Measurements from ENCODE around the gene FER.
"Not testable (repeated sequence)": the region's sequence is repeated elsewhere in the genome, so short reads cannot be mapped to it uniquely, and the experiment has no call there.

Gene FER

DNA sequence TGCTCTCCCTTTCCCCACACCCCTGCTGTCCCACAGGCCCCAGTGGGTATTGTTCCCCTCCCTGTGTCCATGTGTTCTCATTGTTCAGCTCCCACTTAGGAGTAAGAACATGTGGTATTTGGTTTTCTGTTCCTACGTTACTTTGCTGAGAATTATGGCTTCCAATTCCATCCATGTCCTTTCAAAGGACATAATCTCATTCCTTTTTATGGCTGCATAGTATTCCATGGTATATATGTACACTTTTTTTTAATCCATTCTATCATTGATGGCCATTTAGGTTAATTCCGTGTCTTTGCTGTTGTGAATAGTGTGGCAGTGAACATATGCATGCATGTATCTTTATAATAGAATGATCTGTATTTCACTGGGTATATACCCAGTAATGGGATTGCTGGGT lies 25.6 kb downstream of the FER start:
- in situ Hi-C loops (cut with HindIII; ENCODE audit: low pct_ligation_motif_present, low sequenced_read_pairs) = no loop called here
- H3K27ac ChIP-seq = no peak overlapping the region
- H3K4me3 ChIP-seq (ENCODE audit: low read depth, low read length) = no peak overlapping the region
- no peak for DNase-seq
- no peaks in the 10 kb centered on the region for H3K27me3 ChIP-seq (replicated peaks)
- H3K36me3 ChIP-seq (replicated peaks) = no peaks in the 10 kb centered on the region
- TF ChIP-seq, protein P1, sequence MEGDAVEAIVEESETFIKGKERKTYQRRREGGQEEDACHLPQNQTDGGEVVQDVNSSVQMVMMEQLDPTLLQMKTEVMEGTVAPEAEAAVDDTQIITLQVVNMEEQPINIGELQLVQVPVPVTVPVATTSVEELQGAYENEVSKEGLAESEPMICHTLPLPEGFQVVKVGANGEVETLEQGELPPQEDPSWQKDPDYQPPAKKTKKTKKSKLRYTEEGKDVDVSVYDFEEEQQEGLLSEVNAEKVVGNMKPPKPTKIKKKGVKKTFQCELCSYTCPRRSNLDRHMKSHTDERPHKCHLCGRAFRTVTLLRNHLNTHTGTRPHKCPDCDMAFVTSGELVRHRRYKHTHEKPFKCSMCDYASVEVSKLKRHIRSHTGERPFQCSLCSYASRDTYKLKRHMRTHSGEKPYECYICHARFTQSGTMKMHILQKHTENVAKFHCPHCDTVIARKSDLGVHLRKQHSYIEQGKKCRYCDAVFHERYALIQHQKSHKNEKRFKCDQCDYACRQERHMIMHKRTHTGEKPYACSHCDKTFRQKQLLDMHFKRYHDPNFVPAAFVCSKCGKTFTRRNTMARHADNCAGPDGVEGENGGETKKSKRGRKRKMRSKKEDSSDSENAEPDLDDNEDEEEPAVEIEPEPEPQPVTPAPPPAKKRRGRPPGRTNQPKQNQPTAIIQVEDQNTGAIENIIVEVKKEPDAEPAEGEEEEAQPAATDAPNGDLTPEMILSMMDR (IDR thresholded peaks at IDR 0.05; ENCODE audit: low read depth, low read length, missing control alignments) = no peak

DNA sequence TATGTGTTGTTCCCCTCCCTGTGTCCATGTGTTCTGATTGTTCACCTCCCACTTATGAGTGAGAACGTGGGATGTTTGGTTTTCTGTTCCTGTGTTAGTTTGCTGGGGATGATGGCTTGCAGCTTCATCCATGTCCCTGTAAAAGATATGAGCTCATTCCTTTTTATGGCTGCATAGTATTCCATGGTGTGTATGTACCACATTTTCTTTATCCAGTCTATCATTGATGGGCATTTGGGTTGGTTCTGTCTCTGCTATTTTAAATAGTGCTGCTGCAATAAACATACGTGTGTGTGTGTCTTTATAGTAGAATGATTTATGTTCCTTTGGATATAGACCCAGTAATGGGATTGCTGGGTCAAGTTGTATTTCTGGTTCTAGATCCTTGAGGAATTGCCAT lies 26.4 kb downstream of the FER start:
- H3K27ac ChIP-seq; H3K4me3 ChIP-seq (ENCODE audit: low read depth, low read length); DNase-seq; H3K27me3 ChIP-seq (replicated peaks); H3K36me3 ChIP-seq (replicated peaks); in situ Hi-C loops (cut with HindIII; ENCODE audit: low pct_ligation_motif_present, low sequenced_read_pairs): not testable (repeated sequence)

DNA sequence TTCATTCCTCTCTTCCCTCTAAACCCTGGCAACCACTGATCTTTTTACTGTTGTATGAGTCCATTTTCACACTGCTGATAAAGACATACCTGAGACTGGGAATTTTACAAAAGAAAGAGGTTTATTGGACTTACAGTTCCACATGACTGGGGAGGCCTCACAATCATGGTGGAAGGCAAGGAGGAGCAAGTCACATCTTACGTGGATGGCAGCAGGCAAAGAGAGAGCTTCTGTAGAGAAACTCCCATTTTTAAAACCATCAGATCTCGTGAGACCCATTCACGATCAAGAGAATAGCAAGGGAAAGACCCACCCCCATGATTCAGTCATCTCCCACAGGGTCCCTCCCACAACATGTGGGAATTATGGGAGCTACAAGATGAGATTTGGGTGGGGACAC lies 29.9 kb downstream of the FER start:
- H3K27ac ChIP-seq; H3K36me3 ChIP-seq (replicated peaks); H3K27me3 ChIP-seq (replicated peaks); H3K4me3 ChIP-seq (ENCODE audit: low read depth, low read length); DNase-seq; in situ Hi-C loops (cut with HindIII; ENCODE audit: low pct_ligation_motif_present, low sequenced_read_pairs): not testable (repeated sequence)

DNA sequence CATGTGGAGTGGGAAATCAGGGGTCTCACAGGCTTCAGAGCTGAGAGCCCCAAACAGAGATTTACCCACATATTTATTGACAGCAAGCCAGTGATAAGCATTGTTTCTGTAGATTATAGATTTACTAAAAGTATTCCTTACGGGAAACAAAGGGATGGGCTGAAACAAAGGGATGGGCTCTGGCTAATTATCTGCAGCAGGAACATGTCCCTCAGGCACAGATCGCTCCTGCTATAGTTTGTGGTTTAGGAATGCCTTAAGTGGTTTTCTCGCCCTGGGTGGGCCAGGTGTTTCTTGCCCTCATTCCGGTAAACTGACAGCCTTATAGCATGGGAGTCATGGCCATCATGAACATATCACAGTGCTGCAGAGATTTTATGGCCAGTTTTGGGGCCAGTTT lies 36.9 kb downstream of the FER start:
- in situ Hi-C loops (cut with HindIII; ENCODE audit: low pct_ligation_motif_present, low sequenced_read_pairs); DNase-seq; H3K36me3 ChIP-seq (replicated peaks); H3K27ac ChIP-seq; H3K4me3 ChIP-seq (ENCODE audit: low read depth, low read length); H3K27me3 ChIP-seq (replicated peaks): not testable (repeated sequence)

DNA sequence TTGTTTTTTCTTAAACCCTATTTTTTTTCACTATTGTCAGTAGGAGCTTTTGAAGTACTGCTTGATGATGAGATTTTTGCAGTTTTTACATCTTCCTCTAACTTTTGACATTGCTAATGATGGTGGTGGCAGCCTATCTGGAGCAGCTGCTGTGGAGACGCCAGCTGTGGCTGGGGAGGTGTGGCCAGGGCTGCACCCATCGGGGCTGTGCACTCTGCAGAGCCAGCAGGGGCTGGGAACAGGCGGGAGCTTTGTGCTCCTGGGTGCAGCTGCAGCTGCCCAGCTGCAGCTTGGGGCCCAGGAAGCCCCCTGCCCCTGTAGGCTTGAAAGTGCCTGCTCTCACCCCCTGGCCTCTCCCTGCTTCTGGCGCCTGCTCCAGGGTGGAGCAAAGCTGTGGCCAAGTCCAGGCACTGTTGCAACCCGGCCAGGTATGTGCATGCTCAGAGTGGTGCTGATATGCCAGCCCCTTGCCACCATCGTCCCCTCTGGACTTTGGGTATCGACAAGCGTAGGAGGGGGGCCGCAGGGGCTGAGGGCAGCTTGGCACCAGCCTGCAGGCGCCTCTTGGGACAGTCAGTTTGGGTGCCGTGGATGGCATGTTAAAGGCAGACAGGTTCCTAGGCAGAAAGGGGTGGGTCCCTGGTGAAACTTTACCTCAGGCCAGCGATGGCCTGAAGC lies 39.2 kb downstream of the FER start:
- Histone ChIP-seq H3K27me3 (replicated peaks) (no peaks in the 10 kb centered on the region), H3K27ac (no peak overlapping the region)
- in situ Hi-C loops (cut with HindIII; ENCODE audit: low pct_ligation_motif_present, low sequenced_read_pairs) = no loop called here

DNA sequence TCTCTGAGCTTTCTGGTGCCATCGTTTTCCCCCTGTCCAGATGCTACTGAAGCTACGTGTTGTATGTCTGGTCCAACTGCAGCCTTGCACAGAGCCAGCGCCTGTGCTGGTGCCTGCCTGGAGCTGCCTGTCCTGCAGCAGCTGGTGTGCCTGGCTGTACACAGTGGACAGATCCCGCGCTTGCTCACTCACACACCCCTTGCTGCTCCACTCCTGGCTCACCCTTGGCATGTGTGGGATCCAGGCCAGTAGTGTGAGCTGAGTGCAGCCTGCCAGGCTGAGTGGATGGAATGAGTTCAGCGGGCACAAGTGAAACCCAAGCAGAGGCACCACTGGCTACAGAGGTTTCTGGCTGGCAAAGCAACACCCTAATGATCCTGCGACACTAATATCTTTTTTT lies 40.4 kb downstream of the FER start:
- DNase-seq = no peak
- in situ Hi-C loops (cut with HindIII; ENCODE audit: low pct_ligation_motif_present, low sequenced_read_pairs) = no loop called here
- Histone ChIP-seq H3K27ac (no peak overlapping the region), H3K36me3 (replicated peaks) (no peaks in the 10 kb centered on the region), H3K27me3 (replicated peaks) (no peaks in the 10 kb centered on the region), H3K4me3 (ENCODE audit: low read depth, low read length) (no peak overlapping the region)
- TF ChIP-seq, protein P1 (IDR thresholded peaks at IDR 0.05; ENCODE audit: low read depth, low read length, missing control alignments) = no peak

More for the DNA sequence above, 39.2 kb downstream of the FER start:
- no peak overlapping the region for H3K4me3 ChIP-seq (ENCODE audit: low read depth, low read length)
- TF ChIP-seq, protein P1 (IDR thresholded peaks at IDR 0.05; ENCODE audit: low read depth, low read length, missing control alignments) = no peak
- no peaks in the 10 kb centered on the region for H3K36me3 ChIP-seq (replicated peaks)
- no peak for DNase-seq

DNA sequence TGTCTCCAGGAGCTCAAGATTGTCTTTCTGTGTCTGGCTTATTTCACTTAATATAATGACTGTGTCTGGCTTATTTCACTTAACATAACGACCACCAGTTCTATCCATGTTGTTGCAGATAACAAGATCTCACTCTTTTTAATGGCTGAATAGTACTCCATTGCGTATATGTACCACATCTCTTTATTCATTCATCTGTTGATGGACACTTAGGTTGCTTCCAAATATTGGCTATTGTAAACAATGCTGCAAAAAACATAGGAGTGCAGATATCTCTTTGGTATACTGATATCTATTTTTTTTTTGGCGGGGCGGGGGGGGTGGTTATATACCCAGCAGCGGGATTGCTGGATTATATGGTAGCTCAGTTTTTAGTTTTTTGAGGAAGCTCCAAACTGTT lies 45.5 kb downstream of the FER start:
- DNase-seq = no peak
- Histone ChIP-seq H3K36me3 (replicated peaks) (no peaks in the 10 kb centered on the region), H3K27me3 (replicated peaks) (no peaks in the 10 kb centered on the region), H3K4me3 (ENCODE audit: low read depth, low read length) (no peak overlapping the region), H3K27ac (no peak overlapping the region)
- in situ Hi-C loops (cut with HindIII; ENCODE audit: low pct_ligation_motif_present, low sequenced_read_pairs) = no loop called here
- TF ChIP-seq, protein P1 (IDR thresholded peaks at IDR 0.05; ENCODE audit: low read depth, low read length, missing control alignments) = no peak

DNA sequence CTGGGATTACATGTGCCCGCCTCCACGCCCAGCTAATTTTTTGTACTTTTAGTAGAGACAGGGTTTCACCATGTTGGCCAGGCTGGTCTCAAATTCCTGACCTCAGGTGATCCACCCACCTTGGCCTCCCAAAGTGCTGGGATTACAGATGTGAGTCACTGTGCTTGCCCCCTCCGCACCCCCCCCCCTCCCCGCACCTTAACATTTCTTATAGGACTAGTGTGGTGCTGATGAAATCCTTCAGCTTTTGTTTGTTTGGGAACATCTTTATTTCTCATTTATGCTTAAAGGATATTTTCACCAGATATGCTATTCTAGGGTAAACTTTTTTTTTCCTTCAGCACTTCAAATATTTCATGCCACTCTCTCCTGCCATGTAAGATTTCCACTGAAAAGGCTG lies 46.7 kb downstream of the FER start:
- H3K36me3 ChIP-seq (replicated peaks); in situ Hi-C loops (cut with HindIII; ENCODE audit: low pct_ligation_motif_present, low sequenced_read_pairs); H3K4me3 ChIP-seq (ENCODE audit: low read depth, low read length); H3K27ac ChIP-seq; H3K27me3 ChIP-seq (replicated peaks); DNase-seq: not testable (repeated sequence)

Measured in brain microvascular endothelial cell (primary cell).